KMS-11 (cell line): Measurements from ENCODE around the gene ZNF33B.

Experiments
- H2AFZ ChIP-seq: fragments of 200-600 bp; sonication (generic); 2 replicates; pipeline ENCODE4 v1.6.1; 2016; ENCODE audit warnings: antibody characterized with exemption, mixed run types, low read depth
- H3K27ac ChIP-seq: fragments of 200-600 bp; sonication (generic); 2 replicates; pipeline ENCODE4 v1.6.1; 2016; ENCODE audit warnings: mild to moderate bottlenecking, mixed run types
- H3K27me3 ChIP-seq: fragments of 200-600 bp; sonication (generic); 2 replicates; pipeline ENCODE4 v1.6.1; 2017; ENCODE audit warnings: mild to moderate bottlenecking, low read depth, mixed run types, moderate library complexity; ENCODE audit not compliant: insufficient read depth
- H3K36me3 ChIP-seq: fragments of 200-600 bp; sonication (generic); 2 replicates; pipeline ENCODE4 v1.6.1; 2017; ENCODE audit warnings: mild to moderate bottlenecking, mixed run types; ENCODE audit not compliant: insufficient read depth
- H3K4me1 ChIP-seq: fragments of 200-600 bp; sonication (generic); 2 replicates; pipeline ENCODE4 v1.6.1; 2016; ENCODE audit warnings: mild to moderate bottlenecking, low read depth, mixed run types; ENCODE audit not compliant: poor library complexity, severe bottlenecking
- H3K4me2 ChIP-seq: fragments of 200-600 bp; sonication (generic); 2 replicates; pipeline ENCODE4 v1.7.0; 2016; ENCODE audit warnings: mild to moderate bottlenecking, mixed run types
- H3K4me3 ChIP-seq: fragments of 200-600 bp; sonication (generic); IDR thresholded peaks from 2 replicates; pipeline ENCODE4 v1.6.1; 2017; ENCODE audit warnings: low read depth, low read length, mixed read lengths; ENCODE audit not compliant: insufficient read depth
- H3K79me2 ChIP-seq: fragments of 200-600 bp; sonication (generic); 2 replicates; pipeline ENCODE4 v1.6.1; 2016; ENCODE audit warnings: low read depth, mixed run types; ENCODE audit not compliant: insufficient read depth
- H3K9ac ChIP-seq: fragments of 200-600 bp; sonication (generic); 2 replicates; pipeline ENCODE4 v1.6.1; 2016; ENCODE audit warnings: mild to moderate bottlenecking, mixed run types
- H4K20me1 ChIP-seq: fragments of 200-600 bp; sonication (generic); 2 replicates; pipeline ENCODE4 v1.6.1; 2016; ENCODE audit warnings: mild to moderate bottlenecking, mixed run types; ENCODE audit not compliant: insufficient read depth
- TF ChIP-seq, protein P1 (sequence below): fragments of 200-600 bp; sonication (generic); conservative IDR thresholded peaks from 2 replicates; pipeline ENCODE4 v1.6.1; 2017; ENCODE audit warnings: low read depth, mild to moderate bottlenecking, antibody characterized with exemption, low read length, moderate library complexity, mixed read lengths

Gene ZNF33B

GRCh38 chr10:42654419-42654818, 16.0 kb upstream of the ZNF33B start:
- no peak overlapping the region for H2AFZ ChIP-seq
- H3K36me3 ChIP-seq = no peaks in the 10 kb centered on the region
- no peak overlapping the region for H3K4me3 ChIP-seq
- no peaks in the 10 kb centered on the region for H3K27me3 ChIP-seq
- TF ChIP-seq, protein P1, sequence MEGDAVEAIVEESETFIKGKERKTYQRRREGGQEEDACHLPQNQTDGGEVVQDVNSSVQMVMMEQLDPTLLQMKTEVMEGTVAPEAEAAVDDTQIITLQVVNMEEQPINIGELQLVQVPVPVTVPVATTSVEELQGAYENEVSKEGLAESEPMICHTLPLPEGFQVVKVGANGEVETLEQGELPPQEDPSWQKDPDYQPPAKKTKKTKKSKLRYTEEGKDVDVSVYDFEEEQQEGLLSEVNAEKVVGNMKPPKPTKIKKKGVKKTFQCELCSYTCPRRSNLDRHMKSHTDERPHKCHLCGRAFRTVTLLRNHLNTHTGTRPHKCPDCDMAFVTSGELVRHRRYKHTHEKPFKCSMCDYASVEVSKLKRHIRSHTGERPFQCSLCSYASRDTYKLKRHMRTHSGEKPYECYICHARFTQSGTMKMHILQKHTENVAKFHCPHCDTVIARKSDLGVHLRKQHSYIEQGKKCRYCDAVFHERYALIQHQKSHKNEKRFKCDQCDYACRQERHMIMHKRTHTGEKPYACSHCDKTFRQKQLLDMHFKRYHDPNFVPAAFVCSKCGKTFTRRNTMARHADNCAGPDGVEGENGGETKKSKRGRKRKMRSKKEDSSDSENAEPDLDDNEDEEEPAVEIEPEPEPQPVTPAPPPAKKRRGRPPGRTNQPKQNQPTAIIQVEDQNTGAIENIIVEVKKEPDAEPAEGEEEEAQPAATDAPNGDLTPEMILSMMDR = no peak
- H3K9ac ChIP-seq = no peak overlapping the region
- no peak overlapping the region for H3K4me2 ChIP-seq
- H4K20me1 ChIP-seq = no peaks in the 10 kb centered on the region
- no peak overlapping the region for H3K27ac ChIP-seq
- no peaks in the 10 kb centered on the region for H3K4me1 ChIP-seq
- H3K79me2 ChIP-seq = no peaks in the 10 kb centered on the region

GRCh38 chr10:42652858-42653257, 14.5 kb upstream of the ZNF33B start:
- Histone ChIP-seq H3K79me2 (no peaks in the 10 kb centered on the region), H3K4me3 (no peak overlapping the region), H3K36me3 (no peaks in the 10 kb centered on the region), H3K4me2 (no peak overlapping the region), H3K27ac (no peak overlapping the region), H3K27me3 (no peaks in the 10 kb centered on the region), H3K9ac (no peak overlapping the region), H2AFZ (no peak overlapping the region), H3K4me1 (no peaks in the 10 kb centered on the region), H4K20me1 (no peaks in the 10 kb centered on the region)
- TF ChIP-seq, protein P1 = no peak

DNA sequence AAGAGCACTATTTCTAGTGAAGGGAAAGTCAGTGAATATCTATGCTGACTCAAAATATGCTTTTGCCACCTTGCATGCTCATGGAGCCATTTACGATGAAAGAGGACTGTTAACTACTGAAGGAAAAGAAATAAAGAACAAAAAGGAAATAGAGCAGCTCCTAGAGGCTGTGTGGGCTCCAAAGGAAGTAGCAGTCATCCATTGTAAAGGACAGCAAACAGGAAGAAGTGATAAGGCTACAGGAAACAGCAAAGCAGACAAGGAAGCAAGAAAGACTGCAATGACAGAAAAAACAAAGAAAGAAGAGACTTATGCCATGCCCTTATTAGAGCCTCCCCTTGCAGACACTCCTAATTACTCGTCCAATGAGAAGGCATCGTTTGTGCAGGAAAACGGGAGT, 12.0 kb upstream of the ZNF33B start:
- Histone ChIP-seq H3K4me3 (no peak overlapping the region), H3K4me1 (no peaks in the 10 kb centered on the region), H3K4me2 (no peak overlapping the region), H4K20me1 (no peaks in the 10 kb centered on the region), H2AFZ (no peak overlapping the region), H3K79me2 (no peaks in the 10 kb centered on the region), H3K36me3 (no peaks in the 10 kb centered on the region), H3K27me3 (no peaks in the 10 kb centered on the region), H3K9ac (no peak overlapping the region), H3K27ac (no peak overlapping the region)
- TF ChIP-seq, protein P1 = no peak

DNA sequence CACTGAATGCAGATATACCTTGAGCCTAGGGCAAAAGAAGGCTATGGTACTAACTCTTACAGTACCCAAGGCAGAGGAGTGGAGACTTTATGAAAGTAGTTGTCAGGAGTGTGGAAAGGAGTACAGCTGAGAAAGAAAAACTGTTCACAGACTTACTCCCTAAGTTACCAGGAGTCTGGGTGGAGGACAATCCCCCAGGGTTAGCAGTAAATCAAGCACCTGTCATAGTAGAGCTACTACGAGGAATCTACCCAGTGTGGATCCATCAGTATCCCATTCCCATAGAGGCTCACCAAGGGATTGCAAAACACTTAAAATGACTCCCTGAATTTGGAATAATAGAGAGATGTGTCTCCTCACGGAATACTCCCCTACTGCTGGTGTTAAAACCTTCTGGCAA, 10.1 kb upstream of the ZNF33B start:
- Histone ChIP-seq H4K20me1 (no peaks in the 10 kb centered on the region), H3K79me2 (no peaks in the 10 kb centered on the region), H3K36me3 (no peaks in the 10 kb centered on the region), H3K4me1 (no peaks in the 10 kb centered on the region), H2AFZ (no peak overlapping the region), H3K27ac (no peak overlapping the region), H3K27me3 (no peaks in the 10 kb centered on the region), H3K4me3 (no peak overlapping the region), H3K4me2 (no peak overlapping the region), H3K9ac (no peak overlapping the region)
- TF ChIP-seq, protein P1 = no peak
